HG03045 (cell line): ENCODE measurements around the gene SPEM1.

ENCODE experiments used
- ATAC-seq: cut with Tn5 transposase; IDR thresholded peaks from one replicate; pipeline ENCODE4 v1.9.1; 2021; ENCODE audit warnings: mild to moderate bottlenecking, moderate library complexity; ENCODE audit not compliant: unreplicated experiment

Gene SPEM1

DNA sequence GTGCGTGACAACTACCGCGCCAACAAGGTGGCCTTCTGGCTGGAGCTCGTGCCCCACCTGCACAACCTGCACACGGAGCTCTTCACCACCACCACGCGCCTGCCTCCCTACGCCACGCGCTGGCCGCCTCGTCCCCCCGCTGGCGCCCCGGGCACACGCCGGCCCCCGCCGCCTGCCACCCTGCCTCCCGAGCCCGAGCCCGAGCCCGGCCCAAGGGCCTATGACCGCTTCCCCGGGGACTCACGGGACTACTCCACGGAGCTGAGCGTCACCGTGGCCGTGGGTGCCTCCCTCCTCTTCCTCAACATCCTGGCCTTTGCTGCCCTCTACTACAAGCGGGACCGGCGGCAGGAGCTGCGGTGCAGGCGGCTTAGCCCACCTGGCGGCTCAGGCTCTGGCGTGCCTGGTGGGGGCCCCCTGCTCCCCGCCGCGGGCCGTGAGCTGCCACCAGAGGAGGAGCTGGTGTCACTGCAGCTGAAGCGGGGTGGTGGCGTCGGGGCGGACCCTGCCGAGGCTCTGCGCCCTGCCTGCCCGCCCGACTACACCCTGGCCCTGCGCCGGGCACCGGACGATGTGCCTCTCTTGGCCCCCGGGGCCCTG, 3.0 kb upstream of the SPEM1 start:
- ATAC-seq = no peak

DNA sequence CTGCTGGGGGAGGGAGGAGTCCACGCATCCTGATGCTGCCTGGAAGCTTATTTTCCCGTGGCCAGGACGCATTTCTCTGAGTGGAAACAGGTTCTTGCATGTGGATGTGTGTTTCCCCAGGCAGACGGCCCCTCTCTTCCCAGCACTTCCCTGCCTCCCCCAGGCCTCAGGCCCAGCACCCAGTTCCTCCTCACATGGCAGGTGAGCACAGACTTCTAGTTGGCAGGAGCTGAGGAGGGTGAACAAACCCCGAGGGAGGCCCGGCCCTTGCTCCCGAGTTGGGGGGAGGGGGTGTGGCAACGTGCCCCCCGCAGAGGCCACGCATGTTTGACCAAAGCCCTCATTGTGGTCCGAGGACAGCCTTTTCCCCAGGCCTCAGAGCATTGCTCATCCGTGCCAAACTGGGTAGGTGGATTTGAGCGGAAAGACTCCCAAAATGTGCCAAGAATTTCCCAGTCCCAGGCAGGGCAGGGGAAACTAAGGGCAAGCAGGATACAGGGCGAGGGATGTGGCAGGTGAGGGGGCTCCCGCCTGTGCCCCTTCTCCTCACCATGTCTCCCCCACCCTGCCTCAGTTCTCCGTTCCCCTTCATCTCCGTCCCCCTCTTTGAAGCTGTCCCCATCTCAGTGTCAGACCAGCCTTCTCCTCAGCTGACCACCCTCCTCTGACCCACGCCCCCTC, 1.5 kb upstream of the SPEM1 start:
- ATAC-seq = no peak

DNA sequence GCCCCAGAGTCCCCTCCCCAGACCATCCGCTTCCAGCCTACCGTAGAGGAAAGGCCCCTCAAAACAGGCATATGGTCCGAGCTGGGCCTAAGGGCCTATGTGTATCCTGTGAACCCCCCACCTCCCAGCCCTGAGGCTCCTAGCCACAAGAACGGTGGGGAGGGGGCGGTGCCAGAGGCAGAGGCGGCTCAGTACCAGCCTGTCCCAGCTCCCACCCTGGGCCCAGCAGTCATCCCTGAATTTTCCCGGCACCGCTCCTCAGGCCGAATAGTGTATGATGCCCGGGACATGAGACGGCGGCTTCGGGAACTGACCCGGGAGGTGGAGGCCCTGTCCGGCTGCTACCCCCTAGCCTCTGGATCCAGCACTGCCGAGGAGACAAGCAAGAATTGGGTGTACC, 1.1 kb downstream of the SPEM1 start:
- no peak for ATAC-seq

DNA sequence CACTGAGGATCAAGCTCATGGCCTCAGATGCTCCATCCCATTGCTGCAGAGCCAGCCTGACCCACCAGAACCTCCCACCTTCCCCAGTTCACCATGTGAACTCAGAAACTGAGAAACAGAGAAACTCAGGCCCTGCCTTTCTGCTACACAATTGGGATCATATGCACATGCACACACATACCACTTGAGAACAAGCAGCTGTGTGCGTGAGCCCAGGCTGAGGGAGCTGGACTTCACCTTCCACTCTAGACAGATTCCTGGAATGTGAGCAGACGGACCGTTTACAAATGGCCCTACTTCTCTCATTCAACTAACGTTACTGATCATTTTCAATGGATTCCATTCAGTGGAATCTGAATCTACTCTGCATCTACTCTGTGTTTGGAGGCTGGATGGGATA, 3.6 kb downstream of the SPEM1 start:
- ATAC-seq = no peak

DNA sequence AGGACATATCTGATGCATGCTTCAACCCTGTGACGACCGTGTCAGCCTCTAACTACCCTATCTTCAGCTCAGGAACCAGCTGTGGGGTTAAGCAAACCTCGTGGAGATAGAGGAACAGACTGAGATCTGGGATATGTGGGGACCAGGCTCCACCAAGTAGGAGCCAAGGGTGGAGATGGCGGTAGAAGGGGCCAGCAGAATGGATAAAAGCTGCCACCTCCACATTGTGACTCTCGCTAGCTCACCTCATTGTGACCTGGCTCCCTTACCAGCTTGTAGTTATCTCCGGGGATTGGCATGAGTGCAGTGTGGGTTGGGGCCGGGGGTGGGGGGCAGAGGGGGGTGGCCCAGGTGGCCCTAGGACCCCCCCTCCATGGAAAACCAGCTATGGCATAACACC, 5.2 kb downstream of the SPEM1 start, which contains the start of gene SPEM2:
Gene SPEM2, plus strand, starts transcription at position 301 of the 400 bp plus-strand sequence. Its CDS starts 73 bp downstream, at position 374.
- no peak for ATAC-seq

DNA sequence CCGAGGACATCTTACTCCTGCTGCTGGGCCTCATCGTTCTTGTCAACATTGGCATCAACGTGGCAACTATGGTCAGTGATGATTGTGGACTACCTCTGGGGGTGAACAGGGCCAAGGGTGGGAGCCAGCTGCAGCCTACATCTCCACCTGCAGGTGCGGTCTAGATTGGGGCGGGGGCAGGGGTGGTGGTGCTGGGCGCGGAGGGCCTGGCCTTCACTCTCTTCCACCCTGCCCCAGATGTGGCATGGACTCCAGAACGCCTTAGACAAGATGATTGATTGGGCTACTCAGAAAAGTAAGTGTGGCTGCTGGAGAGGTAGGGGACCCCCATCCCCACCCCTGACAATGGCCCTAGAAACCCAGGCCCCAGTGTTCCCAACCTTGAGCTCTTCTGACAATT, 5.6 kb downstream of the SPEM1 start:
- no peak for ATAC-seq

DNA sequence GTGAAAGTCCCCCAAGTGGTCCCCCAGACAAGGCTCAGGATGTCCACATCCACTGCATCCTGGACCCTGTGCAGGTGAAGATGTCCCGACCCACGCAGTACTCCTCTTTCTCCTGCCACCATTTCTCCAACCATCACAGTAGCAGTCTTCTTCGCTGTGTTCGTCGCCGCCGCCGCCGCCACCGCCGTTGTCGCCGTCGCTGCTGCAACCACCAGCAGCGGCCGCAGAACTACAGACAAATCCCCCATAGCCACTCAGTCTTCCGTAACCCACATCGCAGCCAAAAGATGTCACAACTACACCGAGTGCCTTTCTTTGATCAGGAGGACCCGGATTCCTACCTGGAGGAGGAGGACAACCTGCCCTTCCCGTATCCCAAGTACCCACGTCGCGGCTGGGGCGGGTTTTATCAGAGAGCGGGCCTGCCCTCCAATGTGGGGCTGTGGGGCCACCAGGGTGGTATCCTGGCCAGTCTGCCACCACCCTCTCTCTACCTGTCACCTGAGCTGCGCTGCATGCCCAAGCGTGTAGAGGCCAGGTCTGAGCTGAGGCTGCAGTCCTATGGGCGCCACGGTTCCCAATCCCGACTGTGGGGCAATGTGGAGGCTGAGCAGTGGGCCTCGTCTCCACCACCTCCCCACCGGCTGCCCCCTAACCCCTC, 6.2 kb downstream of the SPEM1 start:
- ATAC-seq = no peak

DNA sequence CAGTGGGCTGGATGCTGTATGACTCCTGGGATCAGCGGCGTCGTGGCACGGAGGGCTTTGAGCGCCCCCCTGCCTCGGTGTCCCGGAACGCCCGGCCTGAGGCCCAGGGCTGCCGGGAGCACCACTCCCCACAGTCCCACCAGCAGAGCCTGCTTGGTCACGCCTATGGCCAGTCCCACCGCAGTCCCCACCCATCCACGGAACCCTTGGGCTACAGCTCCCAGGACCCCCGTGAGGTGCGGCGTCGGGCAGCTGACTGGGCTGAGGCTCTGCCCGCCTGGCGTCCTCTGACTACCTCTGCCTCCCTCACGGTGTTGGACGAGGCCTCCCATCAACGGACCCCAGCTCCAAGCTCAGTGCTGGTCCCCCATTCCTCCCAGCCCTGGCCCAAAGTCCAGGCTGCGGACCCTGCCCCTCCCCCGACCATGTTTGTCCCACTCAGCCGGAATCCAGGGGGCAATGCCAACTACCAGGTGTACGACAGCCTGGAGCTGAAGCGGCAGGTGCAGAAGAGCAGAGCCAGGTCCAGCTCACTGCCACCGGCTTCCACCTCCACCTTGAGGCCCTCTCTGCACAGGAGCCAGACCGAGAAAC, 6.9 kb downstream of the SPEM1 start:
- no peak for ATAC-seq

DNA sequence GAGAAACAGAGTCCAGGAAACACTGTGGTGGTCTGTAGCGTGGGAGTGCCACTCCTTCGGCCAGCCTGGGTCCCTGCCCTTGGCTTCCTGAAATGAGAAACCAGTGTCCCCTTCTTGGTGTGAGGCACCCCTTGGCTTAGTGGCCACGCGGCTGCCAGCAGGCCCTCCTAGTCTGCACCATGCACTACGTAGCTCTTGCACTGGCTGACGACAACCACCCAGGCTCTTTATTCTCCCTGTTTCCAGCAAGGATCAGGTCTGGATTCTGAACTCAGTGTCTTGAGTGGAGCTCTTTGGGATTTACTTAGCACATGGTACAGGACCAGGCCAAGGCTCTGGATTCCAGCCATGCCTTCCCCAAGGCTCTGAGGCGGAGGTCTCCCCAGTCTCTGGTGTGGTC, 7.4 kb downstream of the SPEM1 start:
- ATAC-seq = no peak

DNA sequence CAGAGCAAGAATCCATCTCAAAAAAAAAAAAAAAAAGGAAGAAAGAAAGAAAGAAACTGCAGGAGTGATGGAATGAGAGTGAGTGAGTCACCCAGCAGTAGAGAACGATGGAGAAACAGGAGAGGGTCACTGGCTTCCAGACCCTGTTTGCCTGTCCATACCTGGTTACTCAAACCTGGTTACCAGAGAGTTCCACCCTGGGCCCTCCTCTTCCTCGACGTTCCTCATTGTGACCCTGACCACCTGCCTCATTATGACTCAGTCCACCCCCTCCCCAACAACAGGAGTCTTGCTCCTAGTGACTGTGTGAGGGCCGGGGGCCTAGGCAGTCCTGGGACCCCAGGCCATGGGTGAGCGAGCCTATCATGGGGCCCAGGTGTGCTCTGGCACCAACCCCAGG, 8.4 kb downstream of the SPEM1 start, which contains the start of gene SPEM3:
Gene SPEM3, plus strand, starts transcription at position 301 of the 400 bp plus-strand sequence. Its CDS starts 46 bp downstream, at position 347.
- ATAC-seq = no peak

DNA sequence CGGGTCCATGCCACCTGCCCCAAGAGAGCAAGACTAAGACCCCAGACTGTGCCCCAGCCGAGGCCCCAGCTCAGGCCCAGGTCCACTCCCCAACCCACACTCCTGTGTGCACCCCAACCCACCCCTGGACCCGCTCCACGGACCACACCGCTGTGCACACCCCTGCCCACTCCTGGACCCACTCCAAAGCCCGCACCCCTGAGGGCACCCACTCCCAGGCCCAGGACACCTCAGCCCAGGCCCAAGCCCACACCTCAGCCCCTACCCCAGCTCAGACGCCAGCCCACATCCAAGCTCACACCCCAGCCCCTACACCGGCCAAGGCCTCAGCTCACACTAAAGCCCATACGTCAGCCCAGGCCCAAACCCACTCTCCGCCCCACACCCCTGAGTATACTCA, 9.6 kb downstream of the SPEM1 start:
- ATAC-seq = no peak

DNA sequence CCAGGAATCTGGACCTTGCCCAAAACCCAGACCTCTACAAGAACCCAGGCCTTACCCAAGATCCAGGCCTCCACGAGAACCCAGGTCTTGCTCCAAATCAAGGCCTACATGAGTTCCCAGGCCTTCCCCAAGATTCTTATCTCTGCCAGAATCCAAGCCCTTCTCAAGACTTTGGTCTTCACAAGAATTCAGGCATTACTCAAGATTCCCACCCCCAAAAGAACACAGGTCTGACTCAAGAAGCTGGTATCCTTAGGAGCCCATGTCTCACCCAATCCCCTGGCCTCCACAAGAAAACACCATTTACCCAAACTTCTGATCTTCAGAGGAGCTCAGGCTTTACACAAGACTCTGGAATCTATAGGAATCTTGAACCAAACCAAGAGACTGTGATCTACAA, 11.1 kb downstream of the SPEM1 start:
- ATAC-seq = no peak

DNA sequence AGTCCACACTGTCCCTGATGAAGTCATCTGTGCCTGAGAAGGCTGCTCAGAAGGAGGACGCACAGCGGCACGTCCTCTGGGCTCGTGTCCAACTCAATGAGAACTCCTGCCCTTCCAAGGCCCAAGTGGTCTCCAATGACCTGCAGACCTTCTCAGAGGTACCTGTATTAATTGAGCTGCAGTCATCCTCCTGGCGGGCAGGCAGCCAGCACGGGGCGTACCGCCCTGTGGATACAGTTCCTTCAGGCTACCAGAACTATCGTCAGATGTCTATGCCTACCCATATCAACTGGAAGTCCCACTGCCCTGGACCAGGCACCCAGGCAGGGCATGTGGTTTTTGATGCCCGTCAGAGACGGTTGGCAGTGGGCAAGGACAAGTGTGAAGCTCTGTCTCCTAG, 12.2 kb downstream of the SPEM1 start:
- ATAC-seq = no peak

DNA sequence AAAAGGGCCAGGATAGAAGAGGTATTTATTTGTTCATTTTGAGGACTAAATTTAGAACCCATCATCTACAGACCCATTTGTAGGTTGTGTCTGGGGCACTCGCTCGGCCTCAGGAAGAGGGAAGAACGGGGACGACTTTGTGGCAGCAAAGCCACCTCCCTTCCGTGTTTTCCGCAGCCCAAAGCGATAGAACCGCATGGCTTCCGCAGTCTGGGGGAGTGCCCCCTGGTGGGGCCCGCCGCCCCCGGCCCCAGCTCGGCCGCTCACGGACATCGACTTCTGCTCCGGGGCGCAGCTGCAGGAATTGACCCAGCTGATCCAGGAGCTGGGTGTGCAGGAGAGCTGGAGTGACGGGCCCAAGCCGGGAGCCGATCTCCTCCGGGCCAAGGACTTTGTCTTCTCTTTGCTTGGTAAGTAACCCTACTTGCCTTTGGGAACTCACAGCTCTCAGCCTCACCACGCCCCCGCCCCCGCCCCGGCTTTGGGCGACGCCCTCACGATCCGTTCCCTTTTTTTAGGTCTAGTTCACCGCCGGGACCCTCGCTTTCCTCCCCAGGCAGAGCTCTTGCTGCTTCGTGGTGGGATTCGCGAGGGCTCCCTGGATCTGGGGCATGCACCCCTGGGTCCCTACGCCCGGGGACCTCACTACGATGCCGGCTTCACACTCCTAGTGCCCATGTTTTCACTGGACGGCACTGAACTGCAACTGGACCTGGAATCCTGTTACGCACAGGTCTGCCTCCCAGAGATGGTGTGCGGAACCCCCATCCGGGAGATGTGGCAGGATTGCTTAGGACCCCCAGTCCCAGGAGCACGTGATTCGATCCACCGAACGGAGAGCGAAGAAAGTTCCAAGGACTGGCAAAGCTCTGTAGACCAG, 15.8 kb downstream of the SPEM1 start:
- peak; percentile 19 for ATAC-seq

DNA sequence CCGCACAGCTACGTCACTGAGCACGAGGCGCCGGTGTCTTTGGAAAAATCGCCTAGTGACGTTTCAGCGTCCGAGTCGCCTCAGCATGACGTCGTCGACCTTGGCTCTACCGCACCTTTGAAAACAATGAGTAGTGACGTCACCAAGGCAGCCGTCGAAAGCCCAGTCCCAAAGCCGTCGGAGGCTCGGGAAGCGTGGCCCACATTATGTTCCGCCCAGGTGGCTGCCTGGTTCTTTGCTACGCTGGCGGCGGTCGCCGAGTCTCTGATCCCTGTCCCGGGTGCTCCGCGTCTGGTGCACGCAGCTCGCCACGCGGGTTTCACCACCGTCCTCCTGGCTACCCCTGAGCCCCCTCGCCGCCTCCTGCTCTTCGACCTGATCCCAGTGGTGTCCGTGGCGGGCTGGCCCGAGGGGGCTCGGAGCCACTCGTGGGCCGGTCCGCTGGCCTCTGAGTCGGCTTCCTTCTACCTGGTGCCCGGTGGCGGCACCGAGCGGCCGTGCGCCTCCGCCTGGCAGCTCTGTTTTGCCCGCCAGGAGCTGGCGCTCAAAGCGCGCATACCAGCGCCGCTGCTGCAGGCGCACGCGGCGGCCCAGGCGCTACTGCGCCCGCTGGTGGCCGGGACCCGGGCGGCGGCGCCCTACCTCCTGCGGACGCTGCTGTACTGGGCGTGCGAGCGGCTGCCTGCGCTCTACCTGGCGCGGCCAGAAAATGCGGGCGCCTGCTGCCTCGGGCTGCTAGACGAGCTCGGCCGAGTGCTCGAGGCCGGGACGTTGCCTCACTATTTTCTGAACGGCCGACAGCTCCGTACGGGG, 16.6 kb downstream of the SPEM1 start:
- no peak for ATAC-seq

DNA sequence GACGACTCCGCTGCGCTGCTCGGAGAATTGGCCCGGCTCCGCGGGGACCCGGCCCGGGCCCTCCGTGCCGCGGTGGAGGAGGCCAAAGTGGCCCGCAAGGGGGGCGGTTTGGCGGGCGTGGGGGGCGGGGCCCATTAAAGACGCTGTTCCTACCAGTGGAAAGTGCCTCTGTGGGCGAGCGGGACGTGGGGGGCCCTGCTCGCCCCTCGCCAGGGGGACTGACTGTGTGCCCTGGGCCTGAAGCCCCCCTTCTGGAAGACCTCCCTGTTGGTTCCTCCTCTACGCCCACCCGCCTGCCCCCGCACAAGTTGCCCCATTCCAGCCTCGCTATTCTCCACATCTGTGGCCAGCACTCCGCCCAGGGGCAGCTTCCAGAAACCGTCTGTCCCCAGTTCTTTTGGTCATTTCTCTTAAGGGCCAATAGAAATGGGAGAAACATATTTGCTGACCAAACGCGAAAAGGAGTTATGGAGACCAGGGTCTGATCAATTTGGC, 17.3 kb downstream of the SPEM1 start:
- no peak for ATAC-seq

DNA sequence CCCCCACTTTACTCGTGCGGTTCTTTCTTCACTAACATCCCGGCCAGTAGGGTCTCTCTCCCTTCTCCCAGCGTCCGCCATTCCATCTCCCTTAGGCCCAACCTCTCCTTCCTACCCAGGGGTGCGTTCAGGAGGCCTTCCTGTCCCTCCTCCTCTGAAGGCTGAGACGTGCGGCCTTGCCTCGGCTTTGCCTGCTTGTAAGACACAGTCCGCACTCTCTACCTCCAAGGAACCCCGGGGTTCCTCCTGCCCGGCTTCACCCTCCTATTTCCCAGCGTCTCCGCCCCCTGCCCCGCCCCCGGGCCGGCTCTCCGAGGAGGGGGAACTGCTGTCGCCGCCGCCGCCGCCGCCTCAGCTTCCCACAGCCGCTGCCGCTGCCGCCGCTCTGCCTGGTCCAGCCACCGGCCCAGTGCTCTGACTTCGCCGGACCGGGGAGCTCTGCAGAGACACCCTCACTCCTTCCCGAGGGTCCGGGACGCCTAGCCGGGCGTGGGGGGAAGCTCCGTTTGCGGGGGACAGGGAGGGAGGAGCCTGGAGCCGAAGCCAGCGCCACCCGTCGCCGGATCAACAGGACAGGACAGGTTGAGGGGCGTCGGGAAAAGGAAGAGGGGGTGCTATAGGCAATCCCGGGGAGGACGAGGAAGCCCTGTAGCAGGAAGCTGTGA, 18.0 kb downstream of the SPEM1 start:
- no peak for ATAC-seq

DNA sequence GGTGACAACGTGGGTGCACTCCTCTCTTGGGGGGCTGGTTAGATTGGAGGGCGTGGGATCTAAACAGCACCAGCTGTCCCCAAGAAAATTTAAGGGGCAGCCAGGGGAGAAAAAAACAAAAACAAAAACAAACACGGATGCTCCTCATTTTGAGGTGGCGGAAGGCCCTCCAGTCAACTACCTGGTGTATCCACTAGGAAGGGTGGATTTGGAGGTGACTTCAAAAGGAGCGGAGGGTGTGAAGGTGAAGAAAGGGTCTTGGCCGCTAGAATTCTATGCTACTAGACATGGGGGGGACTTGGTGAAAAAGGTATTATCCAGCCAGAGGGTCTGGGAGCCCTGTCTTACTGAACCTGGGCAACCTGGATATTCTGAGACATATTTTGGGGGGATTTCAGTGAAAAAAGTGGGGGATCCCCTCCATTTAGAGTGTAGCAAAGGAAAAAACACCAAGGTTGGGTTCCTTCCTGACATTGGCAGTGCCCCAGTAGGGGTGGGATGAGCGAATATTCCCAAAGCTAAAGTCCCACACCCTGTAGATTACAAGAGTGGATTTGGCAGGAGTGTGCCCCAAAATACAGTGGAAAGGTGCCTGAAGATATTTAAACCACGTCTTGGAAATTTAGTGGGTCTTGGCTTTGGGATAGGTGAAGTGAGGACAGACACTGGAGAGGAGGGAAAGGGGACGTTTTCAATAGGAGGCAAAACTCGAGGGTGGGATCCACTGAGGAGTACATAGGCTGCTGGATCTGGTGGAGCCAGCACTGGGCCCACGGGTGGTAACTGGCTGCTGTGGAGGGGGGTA, 18.7 kb downstream of the SPEM1 start:
- no peak for ATAC-seq
